Dermis microvascular lymphatic vessel endothelial cell (primary cell): Measurements from ENCODE around the gene SIMC1. TPM values are rescaled to one million over a fixed set of nuclear protein-coding genes. Genes with fewer than 3 reads are reported as not detected.
"Not testable (repeated sequence)": the region's sequence is repeated elsewhere in the genome, so short reads cannot be mapped to it uniquely, and the experiment has no call there.

Experiments
- DNase-seq, 2 donors: peaks; one replicate each; pipeline versions ENCODE4 v3.0.0 to v3.0.0-alpha.2; 2010; ENCODE audit warnings: low read depth in 2 of 2
- total RNA-seq: library from RNA; depleted of rRNA; stranded (reverse); fragments of >200 nt; gene quantifications from 2 replicates; pipeline ENCODE4 v1.2.1, GENCODE V29; 2014

Gene SIMC1
- total RNA-seq, 1 donor from 2014 or later, result 1.9 TPM

- DNase-seq, result not testable (repeated sequence)
Observed at GRCh38 chr5:176290057-176290840, 52.0 kb downstream of the SIMC1 start.

- not testable (repeated sequence) for DNase-seq
Observed at GRCh38 chr5:176305356-176305755, 67.1 kb downstream of the SIMC1 start.

GRCh38 chr5:176317534-176318374, 79.5 kb downstream of the SIMC1 start:
- no peak for DNase-seq

- peak in 1 of 2 donors; percentile 11 for DNase-seq
Observed at GRCh38 chr5:176319827-176320554, 81.8 kb downstream of the SIMC1 start.

GRCh38 chr5:176320577-176320976, 82.4 kb downstream of the SIMC1 start:
- no peak for DNase-seq

- no peak for DNase-seq
Observed at GRCh38 chr5:176334031-176334770, 96.0 kb downstream of the SIMC1 start.

GRCh38 chr5:176337913-176338312, 99.7 kb downstream of the SIMC1 start:
- no peak for DNase-seq

- no peak for DNase-seq
Observed at GRCh38 chr5:176339304-176339703, 101.1 kb downstream of the SIMC1 start.

GRCh38 chr5:176341325-176342157, 103.3 kb downstream of the SIMC1 start:
- DNase-seq, result no peak

- no peak for DNase-seq
Observed at GRCh38 chr5:176342158-176342483, 103.9 kb downstream of the SIMC1 start.

- DNase-seq, result no peak
Observed at GRCh38 chr5:176342766-176343458, 104.7 kb downstream of the SIMC1 start.

GRCh38 chr5:176350416-176350815, 112.2 kb downstream of the SIMC1 start:
- no peak for DNase-seq

GRCh38 chr5:176352116-176352878, 114.1 kb downstream of the SIMC1 start:
- DNase-seq, result no peak

GRCh38 chr5:176353533-176353932, 115.3 kb downstream of the SIMC1 start:
- DNase-seq, result no peak

- DNase-seq, result no peak
Observed at GRCh38 chr5:176355400-176356178, 117.4 kb downstream of the SIMC1 start.

- DNase-seq, result no peak
Observed at GRCh38 chr5:176356179-176356566, 117.9 kb downstream of the SIMC1 start.

GRCh38 chr5:176359658-176360057, 121.4 kb downstream of the SIMC1 start:
- no peak for DNase-seq

- DNase-seq, result peak in 1 of 2 donors; percentile 23
Observed at GRCh38 chr5:176360894-176361436, 122.7 kb downstream of the SIMC1 start.
